Vagina (tissue), 2 donors: Measurements from ENCODE around the gene NCBP2L.

Experiments used
- POLR2A ChIP-seq, 2 donors: fragments of 450-650 bp; IDR thresholded peaks; one replicate each; pipeline ENCODE4 v1.6.1; 2017; ENCODE audit warnings: antibody characterized with exemption in 2 of 2, mild to moderate bottlenecking in 2 of 2, moderate library complexity in 2 of 2
- TF ChIP-seq, protein P1 (sequence below), 3 experiments: fragments of 450-650 bp in 2 of 3; fragments of 200-600 bp in 1 of 3; sonication (generic) in 1 of 3; IDR thresholded peaks; one replicate each; pipeline ENCODE4 v1.5.1; 2017 to 2019; ENCODE audit warnings: antibody characterized with exemption in 3 of 3, mild to moderate bottlenecking in 2 of 3, moderate library complexity in 2 of 3

DNA sequence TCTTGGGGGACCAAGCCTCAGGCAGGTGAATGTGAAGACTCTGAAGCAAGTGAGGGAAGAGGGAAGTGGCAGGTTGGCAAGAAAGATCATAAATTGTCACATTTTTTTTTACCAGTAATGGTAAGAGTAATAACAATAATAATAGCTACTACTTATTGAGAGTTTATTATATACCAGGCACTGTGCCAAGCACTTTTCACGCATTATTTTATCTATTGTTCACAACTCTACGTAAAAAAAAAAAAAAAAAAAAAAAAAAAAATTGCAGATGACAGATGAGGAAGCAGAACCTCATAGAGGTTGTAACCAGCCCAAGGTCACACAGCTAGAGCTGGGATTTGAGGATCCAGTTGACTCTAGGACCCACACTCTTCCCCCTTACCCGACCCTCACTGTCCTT is 42.9 kb upstream of the NCBP2L start:
- no peak for TF ChIP-seq POLR2A (IDR thresholded peaks at IDR 0.05)
- TF ChIP-seq, protein P1, sequence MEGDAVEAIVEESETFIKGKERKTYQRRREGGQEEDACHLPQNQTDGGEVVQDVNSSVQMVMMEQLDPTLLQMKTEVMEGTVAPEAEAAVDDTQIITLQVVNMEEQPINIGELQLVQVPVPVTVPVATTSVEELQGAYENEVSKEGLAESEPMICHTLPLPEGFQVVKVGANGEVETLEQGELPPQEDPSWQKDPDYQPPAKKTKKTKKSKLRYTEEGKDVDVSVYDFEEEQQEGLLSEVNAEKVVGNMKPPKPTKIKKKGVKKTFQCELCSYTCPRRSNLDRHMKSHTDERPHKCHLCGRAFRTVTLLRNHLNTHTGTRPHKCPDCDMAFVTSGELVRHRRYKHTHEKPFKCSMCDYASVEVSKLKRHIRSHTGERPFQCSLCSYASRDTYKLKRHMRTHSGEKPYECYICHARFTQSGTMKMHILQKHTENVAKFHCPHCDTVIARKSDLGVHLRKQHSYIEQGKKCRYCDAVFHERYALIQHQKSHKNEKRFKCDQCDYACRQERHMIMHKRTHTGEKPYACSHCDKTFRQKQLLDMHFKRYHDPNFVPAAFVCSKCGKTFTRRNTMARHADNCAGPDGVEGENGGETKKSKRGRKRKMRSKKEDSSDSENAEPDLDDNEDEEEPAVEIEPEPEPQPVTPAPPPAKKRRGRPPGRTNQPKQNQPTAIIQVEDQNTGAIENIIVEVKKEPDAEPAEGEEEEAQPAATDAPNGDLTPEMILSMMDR (IDR thresholded peaks at IDR 0.05) = no peak
